HG03097 (cell line): ENCODE results near the gene APOL1.
"Not testable (repeated sequence)": the region's sequence is repeated elsewhere in the genome, so short reads cannot be mapped to it uniquely, and the experiment has no call there.

ENCODE experiments used
- ATAC-seq: cut with Tn5 transposase; IDR thresholded peaks from one replicate; pipeline ENCODE4 v1.9.1; 2021; ENCODE audit not compliant: unreplicated experiment, low FRiP score

The APOL1 gene

GRCh38 chr22:36252754-36253522, at the start of gene APOL1:
Gene APOL1 (plus strand): TSS chr22:36253133. CDS start chr22:36254956, 1,823 bp downstream.
- peak; percentile 61 for ATAC-seq

- ATAC-seq = not testable (repeated sequence)
Observed at GRCh38 chr22:36203441-36203840, 49.5 kb upstream of the APOL1 start.

DNA sequence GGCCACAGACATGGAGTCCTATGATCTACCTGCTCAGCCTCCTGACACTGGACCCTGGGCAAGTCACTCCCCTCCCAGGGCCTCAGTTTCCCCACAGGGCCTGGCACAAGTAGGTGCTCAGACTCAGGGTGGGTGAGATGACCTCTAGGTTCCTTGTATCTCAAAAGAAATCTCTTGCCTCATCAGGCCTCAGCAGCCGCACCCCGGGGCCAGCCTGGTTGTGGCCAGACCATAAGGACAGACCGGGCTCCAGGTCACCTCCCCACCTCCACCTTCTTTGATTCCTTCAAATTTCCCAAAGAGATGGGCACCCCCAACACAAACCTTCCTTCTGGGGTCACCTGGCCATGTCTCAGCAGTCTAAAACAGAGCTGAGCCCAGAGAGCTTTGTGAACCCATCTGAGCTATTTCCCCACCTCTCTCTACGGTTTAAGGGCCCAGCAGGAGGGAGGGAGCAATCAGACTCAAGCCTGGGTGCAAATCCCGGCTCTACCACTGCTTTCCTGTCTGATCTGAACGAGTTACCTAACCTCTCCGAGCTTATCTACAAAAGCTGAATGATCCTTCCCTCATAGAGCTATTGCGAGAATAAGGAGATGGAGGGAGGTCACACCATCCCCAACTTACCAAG, 48.8 kb upstream of the APOL1 start:
- no peak for ATAC-seq

GRCh38 chr22:36204632-36205015, 48.3 kb upstream of the APOL1 start:
- ATAC-seq = no peak

- not testable (repeated sequence) for ATAC-seq
Observed at GRCh38 chr22:36205573-36205972, 47.4 kb upstream of the APOL1 start.

GRCh38 chr22:36206255-36206654, 46.7 kb upstream of the APOL1 start:
- ATAC-seq = no peak

DNA sequence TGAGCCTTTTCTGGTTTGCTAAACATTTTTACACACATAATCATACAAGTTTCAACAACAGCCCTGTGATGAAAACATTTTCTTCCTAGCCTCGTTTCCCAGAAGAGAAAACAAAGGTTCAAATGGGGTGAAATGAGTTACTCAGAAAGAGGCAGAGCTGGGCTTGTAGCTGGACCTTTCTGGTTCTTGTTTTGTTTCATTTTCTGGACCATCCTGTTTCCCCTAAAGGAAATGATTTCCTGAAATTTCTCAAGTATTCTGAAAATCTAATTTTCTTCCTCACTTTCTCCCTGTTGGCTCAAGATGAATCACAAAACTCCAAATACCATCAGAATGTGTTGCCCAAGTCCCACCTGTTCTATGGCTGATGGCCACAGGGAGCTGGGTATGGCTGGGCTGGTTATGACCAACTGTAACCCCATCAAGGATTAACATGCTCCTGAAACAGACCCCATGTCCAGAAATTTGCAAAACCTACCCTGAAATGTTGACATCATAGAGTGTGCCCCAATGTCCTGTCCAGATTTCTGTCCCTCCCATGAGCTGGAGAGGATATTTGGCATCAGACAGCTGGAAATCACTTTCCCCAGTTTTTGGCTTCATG, 44.7 kb upstream of the APOL1 start:
- ATAC-seq = no peak

DNA sequence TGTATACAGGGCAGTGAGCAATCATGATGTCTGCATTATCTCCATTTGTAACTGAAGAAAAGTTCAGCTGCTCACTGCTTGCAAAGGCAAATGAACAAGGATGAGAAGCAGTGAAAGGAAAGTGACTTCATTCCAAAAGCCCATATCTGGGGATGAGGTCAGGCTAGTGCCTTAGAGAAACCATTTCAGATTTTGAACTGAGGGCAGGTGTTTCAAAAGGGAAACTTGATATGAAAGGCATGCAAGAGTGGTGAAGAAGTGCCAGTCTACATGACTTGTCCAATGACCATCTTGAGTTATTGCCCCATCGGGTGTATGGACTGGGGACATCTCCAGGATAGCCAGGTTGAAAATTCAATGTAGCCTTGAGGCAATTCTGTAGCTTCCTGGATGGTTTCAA, 44.0 kb upstream of the APOL1 start:
- ATAC-seq = no peak

DNA sequence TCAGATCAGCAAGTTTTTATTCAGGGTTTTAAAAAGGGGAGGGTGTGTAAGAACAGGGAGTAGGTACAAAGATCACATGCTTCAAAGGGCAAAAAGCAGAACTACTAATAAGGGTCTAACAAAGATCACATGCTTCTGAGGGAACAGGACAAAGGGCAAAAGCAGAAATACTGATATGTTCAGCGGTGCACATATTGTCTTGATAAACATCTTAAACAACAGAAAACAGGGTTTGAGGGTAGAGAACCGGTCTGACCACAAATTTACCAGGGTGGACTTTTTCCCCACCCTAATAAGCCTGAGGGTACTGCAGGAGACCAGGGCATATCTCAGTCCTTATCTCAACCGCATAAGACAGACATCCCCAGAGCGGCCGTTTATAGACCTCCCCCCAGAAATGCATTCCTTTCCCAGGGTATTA, 43.4 kb upstream of the APOL1 start:
- ATAC-seq = not testable (repeated sequence)

DNA sequence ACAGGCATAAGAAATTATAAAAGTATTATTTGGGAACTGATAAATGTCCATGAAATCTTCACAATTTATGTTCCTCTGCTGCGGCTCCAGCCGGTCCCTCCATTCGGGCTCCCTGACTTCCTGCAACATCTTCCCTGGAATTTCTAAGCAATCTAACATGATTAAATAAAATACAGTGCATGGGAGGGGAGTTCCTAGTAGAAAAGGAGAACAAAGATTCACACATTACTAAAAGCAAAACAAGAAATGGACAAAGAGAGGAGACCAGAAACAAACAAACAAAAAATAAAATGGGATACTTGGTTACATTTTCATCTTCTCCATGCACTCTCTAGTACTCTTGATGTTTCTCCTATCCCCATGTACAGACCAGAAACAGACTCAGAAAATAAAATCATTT, 42.7 kb upstream of the APOL1 start:
- ATAC-seq = no peak

- ATAC-seq = no peak
Observed at GRCh38 chr22:36211237-36211861, 41.6 kb upstream of the APOL1 start.

DNA sequence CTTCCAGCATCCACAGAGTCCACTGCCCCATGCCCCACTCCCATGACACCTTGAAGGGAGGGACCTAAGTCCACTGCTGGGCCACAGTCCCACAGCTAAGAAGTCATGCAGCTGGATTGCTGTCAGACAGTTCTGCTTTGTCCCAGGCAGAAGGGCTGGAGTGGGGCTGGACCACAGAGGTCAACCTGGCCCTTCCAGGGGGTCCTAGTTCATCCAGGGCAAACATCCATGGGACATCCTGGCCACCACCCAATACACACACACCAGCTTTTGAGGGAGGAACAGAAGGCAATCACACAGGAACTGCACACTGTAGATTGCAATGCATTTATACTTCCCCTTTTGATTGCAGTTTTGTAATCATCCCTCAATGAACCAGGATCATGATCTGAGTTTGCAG, 40.0 kb upstream of the APOL1 start:
- no peak for ATAC-seq

DNA sequence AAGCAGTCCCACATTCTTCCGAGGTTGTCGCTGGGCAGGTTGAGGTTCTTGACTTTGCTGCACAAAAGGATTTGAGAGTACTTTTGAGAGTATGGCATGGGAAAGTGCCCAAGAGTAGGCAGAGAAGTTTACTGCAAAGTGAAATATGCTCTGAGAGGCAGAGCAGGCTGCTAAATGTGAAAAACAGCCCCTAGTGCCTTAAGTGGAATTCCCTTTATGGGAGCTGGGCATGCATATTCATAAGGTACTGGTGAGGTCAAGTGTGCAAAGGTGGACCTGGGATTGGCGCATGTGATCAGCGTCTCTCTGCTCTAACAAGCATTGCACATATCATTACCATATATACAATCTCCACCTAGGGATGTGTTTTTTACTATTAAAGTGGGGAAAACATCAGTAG, 39.3 kb upstream of the APOL1 start:
- no peak for ATAC-seq

DNA sequence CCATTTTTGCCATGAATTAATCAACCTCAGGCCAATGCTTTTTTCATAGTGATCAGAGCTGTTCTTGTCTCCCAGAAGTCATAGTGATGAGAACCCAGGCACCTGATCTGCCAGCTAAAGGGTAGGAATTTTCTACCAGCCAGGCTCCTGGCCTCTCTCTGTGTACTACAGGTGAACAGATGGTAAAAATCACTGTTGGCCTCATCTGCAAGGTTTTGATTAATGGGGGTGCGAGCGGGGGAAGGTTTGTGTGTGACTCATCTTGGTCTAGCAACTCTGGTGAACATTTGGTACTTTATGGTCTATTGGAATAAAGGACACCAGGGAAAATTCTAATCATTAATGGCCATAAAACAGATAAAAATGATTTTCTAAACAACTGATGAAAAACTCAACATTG, 37.0 kb upstream of the APOL1 start:
- no peak for ATAC-seq

GRCh38 chr22:36218648-36219193, 34.2 kb upstream of the APOL1 start:
- ATAC-seq = no peak

DNA sequence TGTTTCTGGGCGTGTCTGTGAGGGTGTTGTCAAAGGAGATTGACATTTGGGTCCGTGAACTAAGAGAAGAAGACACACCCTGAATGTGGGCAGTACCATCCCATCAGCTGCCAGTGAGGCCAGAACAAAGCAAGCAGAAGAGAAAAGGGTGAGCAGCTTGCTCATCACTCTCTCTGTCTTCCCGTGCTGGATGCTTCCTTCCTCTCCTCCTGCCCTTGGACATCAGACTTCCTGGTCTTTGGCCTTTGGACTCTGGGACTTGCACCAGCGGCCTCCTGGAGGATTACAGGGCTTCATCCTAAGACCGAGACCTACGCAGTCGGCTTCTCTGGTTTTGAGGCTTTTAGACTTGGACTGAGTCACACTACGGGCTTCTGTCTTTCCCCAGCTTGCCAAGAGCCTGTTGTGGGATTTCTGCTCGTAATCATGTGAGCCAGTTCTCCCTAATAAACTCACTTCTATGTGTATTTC, 32.4 kb upstream of the APOL1 start:
- no peak for ATAC-seq

DNA sequence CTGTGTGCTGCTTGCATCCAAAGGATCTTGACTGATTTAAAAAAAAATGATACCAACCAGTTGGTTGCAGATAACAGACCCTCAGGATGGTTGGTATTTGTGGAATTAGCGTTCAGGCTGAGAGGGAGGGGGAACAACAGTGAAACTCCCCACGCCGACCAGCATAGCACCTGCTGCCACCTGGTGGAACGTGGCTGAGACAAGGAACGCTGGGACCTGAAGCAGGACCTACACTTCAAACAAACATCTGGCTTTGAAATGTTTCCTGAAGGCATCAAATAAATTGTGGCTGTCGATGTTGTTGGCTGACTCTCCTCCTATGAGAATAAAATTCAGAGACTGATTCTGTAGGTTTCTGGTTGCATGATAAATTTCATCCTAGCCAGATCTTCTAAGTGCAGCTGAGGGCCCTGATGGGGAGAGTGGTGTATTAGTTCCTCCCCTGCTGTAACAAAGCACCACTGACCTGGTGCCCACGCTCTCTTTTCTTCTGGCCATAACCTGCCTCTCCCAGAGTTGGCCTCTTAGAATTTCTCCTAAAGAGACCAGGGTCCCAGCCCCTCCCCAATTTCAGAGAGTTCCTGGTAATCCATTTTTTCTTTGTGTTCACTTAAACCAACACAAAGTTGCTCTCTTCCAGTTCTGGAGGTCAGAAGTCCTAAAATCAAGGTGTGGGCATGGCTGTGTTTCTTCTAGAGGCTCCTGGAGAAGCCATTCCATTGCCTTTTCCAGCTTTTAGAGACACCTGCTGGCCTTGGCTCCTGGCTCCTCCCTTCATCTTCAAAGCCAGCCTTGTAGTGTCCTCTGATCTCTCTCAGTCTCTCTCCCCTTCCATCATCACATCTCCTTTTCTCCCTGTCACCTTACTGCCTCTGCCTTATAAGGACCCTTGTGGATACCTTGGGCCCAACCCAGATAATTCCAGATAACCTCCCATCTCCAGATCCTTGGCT, 30.9 kb upstream of the APOL1 start:
- ATAC-seq = no peak

GRCh38 chr22:36222887-36223450, 30.0 kb upstream of the APOL1 start:
- no peak for ATAC-seq

DNA sequence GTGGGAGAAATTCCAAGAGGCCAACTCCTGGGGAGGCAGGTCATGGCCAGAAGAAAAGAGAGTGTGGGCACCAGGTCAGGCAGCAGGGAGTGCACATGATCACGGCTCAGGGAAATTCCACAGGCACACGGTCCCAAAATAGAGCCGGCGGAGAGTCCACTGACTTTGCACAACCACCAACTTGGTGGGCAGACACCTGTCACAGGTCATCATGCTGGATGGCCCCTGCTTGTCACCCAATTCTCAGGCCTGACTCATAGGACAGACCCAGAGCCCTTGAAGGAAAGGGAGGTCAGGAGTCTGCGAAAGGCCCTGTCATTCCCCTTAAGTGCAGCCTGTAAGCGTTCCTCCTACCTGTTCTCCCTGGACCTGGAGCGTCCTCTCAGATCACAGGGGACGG, 29.4 kb upstream of the APOL1 start:
- no peak for ATAC-seq

- no peak for ATAC-seq
Observed at GRCh38 chr22:36224245-36224644, 28.7 kb upstream of the APOL1 start.
